Measurements from ENCODE around the gene TMEM132A. TPM values are rescaled to one million over a fixed set of nuclear protein-coding genes. Genes with fewer than 3 reads are reported as not detected.

Gene TMEM132A
- total and polyA plus RNA-seq, 2 of the 13 experiments (the other 11 are each of a cell fraction or from before 2014, with no cell fraction given) = 11.1 to 32.9 TPM

DNA sequence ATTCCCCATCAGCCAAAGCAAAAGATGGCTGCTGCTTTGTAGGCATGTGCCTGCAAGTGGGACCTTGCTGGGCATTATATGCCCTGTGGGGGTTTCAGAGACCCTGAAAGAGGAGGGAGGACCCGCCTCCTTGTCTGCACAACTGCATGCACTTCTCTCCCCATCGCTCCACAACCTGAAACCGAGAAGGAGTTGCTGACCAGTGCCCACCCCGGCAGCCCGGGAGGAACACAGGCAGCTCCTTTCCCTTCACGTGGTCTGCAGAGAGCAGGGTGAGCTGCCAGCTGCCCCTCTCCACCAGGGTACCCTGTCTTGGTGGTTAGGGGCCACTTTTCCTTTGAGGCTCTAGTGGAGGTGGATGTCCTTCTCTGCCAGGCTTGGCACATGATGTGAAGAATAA, 1.4 kb upstream of the TMEM132A start:
- intact Hi-C loops (cut with micrococcal nuclease; ENCODE audit: unreplicated experiment) = no loop called here
- Histone ChIP-seq H3K4me3 (replicated peaks in 1 of 3; ENCODE audit: insufficient read depth in 1 of 3, low read depth in 2 of 3, low read length in 3 of 3) (no peak overlapping the region), H3K27me3 (ENCODE audit: control insufficient read depth in 1 of 2, insufficient read depth in 2 of 2, low read length in 2 of 2) (no peaks in the 10 kb centered on the region; a peak in 1 of 5 replicates), H3K9me3 (ENCODE audit: low read length) (no peaks in the 10 kb centered on the region), H3K4me1 (ENCODE audit: insufficient read depth, low read length) (peaks cover 22% of the 10 kb centered on the region), H4K20me1 (ENCODE audit: insufficient read depth, low read length) (no peaks in the 10 kb centered on the region), H3K79me2 (ENCODE audit: insufficient read depth, low read length) (no peaks in the 10 kb centered on the region), H3K9ac (ENCODE audit: insufficient read depth, low read depth, low read length) (no peak overlapping the region), H2AFZ (ENCODE audit: low read length) (no peak overlapping the region), H3K27ac (ENCODE audit: extremely low read length, insufficient read depth, low read length) (no peak overlapping the region), H3K4me2 (ENCODE audit: low read depth, low read length) (no peak overlapping the region), H3K36me3 (replicated peaks in 1 of 2; ENCODE audit: control insufficient read depth in 1 of 2, insufficient read depth in 2 of 2, low read length in 2 of 2) (peaks cover 0 to 7% of the 10 kb centered on the region in 2 experiments; a peak in 3 of 5 replicates)
- ChIA-PET POLR2A (no interaction called here), CTCF (ENCODE audit: low intra/inter-chr PET ratio, low total read pairs) (no interaction called here)
- DNase-seq (ENCODE audit: low spot score) (no peak), ATAC-seq (no peak), FAIRE-seq (no peak)
- BruUV-seq (replicated peaks) = no TSS peak
- in situ Hi-C loops (cut with HindIII; ENCODE audit: extremely low pct_ligation_motif_present, low pct_unique_long_range_greater_than_20kb) = no loop called here
- TF ChIP-seq MXD4 (CRISPR knock-in tag; IDR thresholded peaks at IDR 0.05) (no peak), ZNF510 (CRISPR knock-in tag; IDR thresholded peaks at IDR 0.05; ENCODE audit: low read depth) (no peak), ZNF713 (CRISPR knock-in tag; IDR thresholded peaks at IDR 0.05) (no peak), ZKSCAN1 (IDR thresholded peaks at IDR 0.05; ENCODE audit: low read length) (no peak), ZNF264 (CRISPR knock-in tag; IDR thresholded peaks at IDR 0.05) (no peak), ZNF326 (CRISPR knock-in tag; IDR thresholded peaks at IDR 0.05; ENCODE audit: borderline replicate concordance) (no peak), EP300 (IDR thresholded peaks at IDR 0.05; ENCODE audit: low read depth in 2 of 2, low read length in 2 of 2) (no peak), EP300 (CRISPR knock-in tag; IDR thresholded peaks at IDR 0.05; ENCODE audit: borderline replicate concordance) (no peak), KAT8 (CRISPR knock-in tag; IDR thresholded peaks at IDR 0.05) (no peak), ZSCAN12 (CRISPR knock-in tag; IDR thresholded peaks at IDR 0.05) (no peak), ZNF644 (CRISPR knock-in tag; IDR thresholded peaks at IDR 0.05; ENCODE audit: low read depth) (no peak), CENPT (CRISPR knock-in tag; IDR thresholded peaks at IDR 0.05; ENCODE audit: low read depth) (no peak)
- TF ChIP-seq, protein P1, sequence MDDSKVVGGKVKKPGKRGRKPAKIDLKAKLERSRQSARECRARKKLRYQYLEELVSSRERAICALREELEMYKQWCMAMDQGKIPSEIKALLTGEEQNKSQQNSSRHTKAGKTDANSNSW (CRISPR knock-in tag; IDR thresholded peaks at IDR 0.05; ENCODE audit: borderline replicate concordance) = no peak
- WGBS (ENCODE audit: low lambda C conversion rate) = no CpG with 5 or more reads among the region's 6 CpGs
